ENCODE measurements around the gene ZBTB4. TPM values are rescaled to one million over a fixed set of nuclear protein-coding genes. Genes with fewer than 3 reads are reported as not detected.

ZBTB4 gene
- total and polyA plus RNA-seq, 4 donors, result 20.0 to 81.9 (median 51.5) TPM

DNA sequence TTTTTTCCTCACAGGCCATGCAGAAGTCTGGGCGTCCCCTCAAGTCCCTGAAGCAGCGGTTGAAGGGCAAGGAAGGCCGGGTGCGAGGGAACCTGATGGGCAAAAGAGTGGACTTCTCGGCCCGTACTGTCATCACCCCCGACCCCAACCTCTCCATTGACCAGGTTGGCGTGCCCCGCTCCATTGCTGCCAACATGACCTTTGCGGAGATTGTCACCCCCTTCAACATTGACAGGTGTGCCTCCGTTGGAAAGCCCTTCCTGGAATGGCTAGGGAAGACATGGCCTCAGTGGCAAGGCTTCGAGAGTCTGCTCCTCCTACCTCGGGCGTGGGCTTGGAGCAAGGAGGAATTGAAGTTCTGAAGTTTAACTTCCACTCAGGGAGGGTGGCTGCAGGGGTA, 18.2 kb upstream of the ZBTB4 start:
- ATAC-seq (ENCODE audit: low FRiP score) (no peak), DNase-seq (no peak)
- whole genome bisulfite sequencing, 2 donors, result 93 to 94% methylated on average over 14 of the region's 14 CpGs
- H3K27me3 ChIP-seq (ENCODE audit: control insufficient read depth in 1 of 2, insufficient read depth in 2 of 2, low read length in 1 of 2), result no peaks in the 10 kb centered on the region
- H3K27ac ChIP-seq (ENCODE audit: low read depth in 1 of 2, low read length in 2 of 2), result no peak overlapping the region
- H3K36me3 ChIP-seq (ENCODE audit: control insufficient read depth in 1 of 2, insufficient read depth in 2 of 2, low read length in 1 of 2), result peaks cover 6 to 19% of the 10 kb centered on the region in 2 donors
- H3K9me3 ChIP-seq (ENCODE audit: control insufficient read depth, low read length), result no peaks in the 10 kb centered on the region
- intact Hi-C loops (cut with DNase I), result no loop called here
- no peak overlapping the region for H3K4me3 ChIP-seq (ENCODE audit: low read length in 2 of 2)
- no peaks in the 10 kb centered on the region for H3K4me1 ChIP-seq (ENCODE audit: control insufficient read depth in 1 of 2, insufficient read depth in 2 of 2, low read length in 2 of 2)

DNA sequence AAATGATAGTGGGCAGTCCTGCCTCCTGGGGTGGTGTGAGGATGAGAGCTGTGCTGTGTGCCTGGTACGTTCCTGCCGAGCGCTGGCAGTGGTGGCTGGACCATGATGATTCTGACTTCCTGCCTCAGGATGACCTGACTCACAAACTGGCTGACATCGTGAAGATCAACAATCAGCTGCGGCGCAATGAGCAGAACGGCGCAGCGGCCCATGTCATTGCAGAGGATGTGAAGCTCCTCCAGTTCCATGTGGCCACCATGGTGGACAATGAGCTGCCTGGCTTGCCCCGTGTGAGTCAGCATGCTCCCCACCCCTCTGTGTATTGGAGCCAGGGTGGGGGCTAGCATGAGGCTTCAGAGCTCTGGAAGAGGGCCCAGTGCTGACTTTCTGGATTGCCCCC, 17.8 kb upstream of the ZBTB4 start:
- Histone ChIP-seq H3K4me3 (ENCODE audit: low read length in 2 of 2) (no peak overlapping the region), H3K4me1 (ENCODE audit: control insufficient read depth in 1 of 2, insufficient read depth in 2 of 2, low read length in 2 of 2) (no peaks in the 10 kb centered on the region), H3K27me3 (ENCODE audit: control insufficient read depth in 1 of 2, insufficient read depth in 2 of 2, low read length in 1 of 2) (no peaks in the 10 kb centered on the region), H3K9me3 (ENCODE audit: control insufficient read depth, low read length) (no peaks in the 10 kb centered on the region), H3K27ac (ENCODE audit: low read depth in 1 of 2, low read length in 2 of 2) (no peak overlapping the region), H3K36me3 (ENCODE audit: control insufficient read depth in 1 of 2, insufficient read depth in 2 of 2, low read length in 1 of 2) (peaks cover 5 to 19% of the 10 kb centered on the region in 2 donors)
- no peak for DNase-seq
- intact Hi-C loops (cut with DNase I), result no loop called here
- no peak for ATAC-seq (ENCODE audit: low FRiP score)
- 91% methylated on average over 10 of the region's 10 CpGs for WGBS, 2 donors

DNA sequence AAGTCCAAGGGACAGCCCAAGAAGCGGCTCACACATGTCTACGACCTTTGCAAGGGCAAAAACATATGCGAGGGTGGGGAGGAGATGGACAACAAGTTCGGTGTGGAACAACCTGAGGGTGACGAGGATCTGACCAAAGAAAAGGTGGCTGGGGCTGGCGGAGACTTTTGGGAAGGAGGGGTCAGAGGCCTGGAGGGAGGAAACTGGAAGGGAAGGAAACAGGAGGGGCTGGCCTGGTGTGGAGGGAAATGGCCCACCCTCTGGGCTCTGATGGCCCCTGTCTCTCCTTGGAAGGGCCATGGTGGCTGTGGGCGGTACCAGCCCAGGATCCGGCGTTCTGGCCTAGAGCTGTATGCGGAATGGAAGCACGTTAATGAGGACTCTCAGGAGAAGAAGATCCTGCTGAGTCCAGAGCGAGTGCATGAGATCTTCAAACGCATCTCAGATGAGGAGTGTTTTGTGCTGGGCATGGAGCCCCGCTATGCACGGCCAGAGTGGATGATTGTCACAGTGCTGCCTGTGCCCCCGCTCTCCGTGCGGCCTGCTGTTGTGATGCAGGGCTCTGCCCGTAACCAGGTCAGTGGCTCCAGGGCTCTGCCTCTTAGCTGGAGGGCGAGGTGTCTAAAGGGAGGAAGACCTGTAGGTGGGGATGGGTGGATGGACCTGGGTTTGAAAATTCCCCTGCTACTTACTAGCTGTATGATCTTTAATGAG, 17.2 kb upstream of the ZBTB4 start:
- WGBS, 2 donors, result 90 to 91% methylated on average over 20 of the region's 20 CpGs
- Histone ChIP-seq H3K4me3 (ENCODE audit: low read length in 2 of 2) (no peak overlapping the region), H3K9me3 (ENCODE audit: control insufficient read depth, low read length) (no peaks in the 10 kb centered on the region), H3K27me3 (ENCODE audit: control insufficient read depth in 1 of 2, insufficient read depth in 2 of 2, low read length in 1 of 2) (no peaks in the 10 kb centered on the region), H3K36me3 (ENCODE audit: control insufficient read depth in 1 of 2, insufficient read depth in 2 of 2, low read length in 1 of 2) (peaks cover 5 to 16% of the 10 kb centered on the region in 2 donors), H3K27ac (ENCODE audit: low read depth in 1 of 2, low read length in 2 of 2) (no peak overlapping the region), H3K4me1 (ENCODE audit: control insufficient read depth in 1 of 2, insufficient read depth in 2 of 2, low read length in 2 of 2) (peaks cover 0 to 2% of the 10 kb centered on the region in 2 donors)
- DNase-seq, result no peak
- peak; percentile 48 for ATAC-seq (ENCODE audit: low FRiP score)
- intact Hi-C loops (cut with DNase I), result no loop called here

DNA sequence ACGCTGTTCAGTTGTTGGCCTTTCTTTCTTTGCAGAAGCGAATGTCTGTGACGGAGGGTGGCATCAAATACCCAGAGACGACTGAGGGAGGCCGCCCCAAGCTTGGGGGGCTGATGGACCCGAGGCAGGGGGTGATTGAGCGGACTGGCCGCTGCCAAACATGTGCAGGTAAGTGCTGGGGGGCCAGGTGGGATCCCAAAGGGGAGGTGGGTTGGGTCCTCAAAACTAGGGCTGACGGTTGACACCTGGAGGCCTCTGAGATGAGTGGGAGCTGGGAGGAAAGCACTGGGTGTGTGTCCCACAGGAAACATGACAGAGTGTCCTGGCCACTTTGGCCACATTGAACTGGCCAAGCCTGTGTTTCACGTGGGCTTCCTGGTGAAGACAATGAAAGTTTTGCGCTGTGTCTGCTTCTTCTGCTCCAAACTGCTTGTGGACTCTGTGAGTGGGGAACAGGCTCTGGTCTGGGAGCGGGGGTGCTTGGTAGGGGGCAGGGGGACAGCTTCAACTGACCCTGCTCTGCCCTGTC, 16.5 kb upstream of the ZBTB4 start:
- Histone ChIP-seq H3K27me3 (ENCODE audit: control insufficient read depth in 1 of 2, insufficient read depth in 2 of 2, low read length in 1 of 2) (no peaks in the 10 kb centered on the region), H3K27ac (ENCODE audit: low read depth in 1 of 2, low read length in 2 of 2) (no peak overlapping the region), H3K4me3 (ENCODE audit: low read length in 2 of 2) (no peak overlapping the region), H3K36me3 (ENCODE audit: control insufficient read depth in 1 of 2, insufficient read depth in 2 of 2, low read length in 1 of 2) (peaks cover 2 to 15% of the 10 kb centered on the region in 2 donors), H3K4me1 (ENCODE audit: control insufficient read depth in 1 of 2, insufficient read depth in 2 of 2, low read length in 2 of 2) (peaks cover 0 to 3% of the 10 kb centered on the region in 2 donors), H3K9me3 (ENCODE audit: control insufficient read depth, low read length) (no peaks in the 10 kb centered on the region)
- ATAC-seq (ENCODE audit: low FRiP score), result no peak
- DNase-seq, result no peak
- intact Hi-C loops (cut with DNase I), result no loop called here
- 90 to 92% methylated on average over 12 of the region's 12 CpGs for WGBS, 2 donors

DNA sequence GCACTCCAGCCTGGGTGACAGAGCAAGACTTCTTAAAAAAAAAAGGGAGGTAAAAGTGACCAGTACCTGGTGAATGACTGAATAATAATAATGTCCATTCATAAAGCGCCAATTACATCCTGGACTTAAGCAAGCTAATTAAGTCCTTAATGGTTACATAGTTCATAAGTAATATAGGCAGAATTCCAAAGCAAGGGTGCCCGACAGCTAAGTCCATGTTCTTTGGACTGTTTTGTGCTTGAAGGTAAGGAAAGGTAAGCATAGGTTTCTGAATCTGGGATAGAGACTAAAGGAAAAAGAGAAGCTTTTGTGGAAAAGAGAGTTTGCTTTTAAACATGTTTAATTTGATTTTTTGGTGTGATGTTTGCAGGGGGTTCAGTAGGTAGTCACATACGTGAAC, 14.5 kb upstream of the ZBTB4 start:
- intact Hi-C loops (cut with DNase I), result no loop called here
- Histone ChIP-seq H3K4me3 (ENCODE audit: low read length in 2 of 2) (no peak overlapping the region), H3K9me3 (ENCODE audit: control insufficient read depth, low read length) (no peaks in the 10 kb centered on the region), H3K27ac (ENCODE audit: low read depth in 1 of 2, low read length in 2 of 2) (no peak overlapping the region), H3K4me1 (ENCODE audit: control insufficient read depth in 1 of 2, insufficient read depth in 2 of 2, low read length in 2 of 2) (peaks cover 0 to 3% of the 10 kb centered on the region in 2 donors), H3K36me3 (ENCODE audit: control insufficient read depth in 1 of 2, insufficient read depth in 2 of 2, low read length in 1 of 2) (peaks cover 0 to 10% of the 10 kb centered on the region in 2 donors), H3K27me3 (ENCODE audit: control insufficient read depth in 1 of 2, insufficient read depth in 2 of 2, low read length in 1 of 2) (no peaks in the 10 kb centered on the region)
- no peak for DNase-seq
- no peak for ATAC-seq (ENCODE audit: low FRiP score)
- 89 to 93% methylated on average over 3 of the region's 3 CpGs for WGBS, 2 donors

DNA sequence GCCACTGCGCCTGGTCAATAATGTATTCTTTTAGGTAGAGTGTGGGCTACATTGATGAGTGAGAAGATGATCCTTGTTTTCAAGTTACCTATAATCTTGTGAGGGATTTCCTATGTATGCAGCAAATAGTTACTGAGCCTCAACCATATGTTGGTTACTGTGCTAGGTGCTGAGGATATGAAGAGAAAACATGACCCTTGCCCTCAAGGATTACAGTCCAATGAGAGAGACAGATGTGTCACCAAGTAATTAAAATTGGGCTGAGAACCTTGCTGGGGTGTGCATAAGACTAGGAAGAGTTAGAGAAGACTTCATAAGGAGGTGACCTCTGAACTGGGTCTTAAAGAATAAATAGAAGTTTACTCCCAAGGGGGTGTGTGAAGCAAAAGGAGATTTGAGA, 12.2 kb upstream of the ZBTB4 start:
- H3K27ac ChIP-seq (ENCODE audit: low read depth in 1 of 2, low read length in 2 of 2), result no peak overlapping the region
- no peaks in the 10 kb centered on the region for H3K27me3 ChIP-seq (ENCODE audit: control insufficient read depth in 1 of 2, insufficient read depth in 2 of 2, low read length in 1 of 2)
- intact Hi-C loops (cut with DNase I), result no loop called here
- no peak overlapping the region for H3K4me3 ChIP-seq (ENCODE audit: low read length in 2 of 2)
- ATAC-seq (ENCODE audit: low FRiP score), result no peak
- H3K36me3 ChIP-seq (ENCODE audit: control insufficient read depth in 1 of 2, insufficient read depth in 2 of 2, low read length in 1 of 2), result peaks cover 0 to 2% of the 10 kb centered on the region in 2 donors
- peaks cover 0 to 7% of the 10 kb centered on the region in 2 donors for H3K4me1 ChIP-seq (ENCODE audit: control insufficient read depth in 1 of 2, insufficient read depth in 2 of 2, low read length in 2 of 2)
- DNase-seq, result no peak
- WGBS, 2 donors, result 94% methylated on average over 1 of the region's 1 CpG
- H3K9me3 ChIP-seq (ENCODE audit: control insufficient read depth, low read length), result no peaks in the 10 kb centered on the region

DNA sequence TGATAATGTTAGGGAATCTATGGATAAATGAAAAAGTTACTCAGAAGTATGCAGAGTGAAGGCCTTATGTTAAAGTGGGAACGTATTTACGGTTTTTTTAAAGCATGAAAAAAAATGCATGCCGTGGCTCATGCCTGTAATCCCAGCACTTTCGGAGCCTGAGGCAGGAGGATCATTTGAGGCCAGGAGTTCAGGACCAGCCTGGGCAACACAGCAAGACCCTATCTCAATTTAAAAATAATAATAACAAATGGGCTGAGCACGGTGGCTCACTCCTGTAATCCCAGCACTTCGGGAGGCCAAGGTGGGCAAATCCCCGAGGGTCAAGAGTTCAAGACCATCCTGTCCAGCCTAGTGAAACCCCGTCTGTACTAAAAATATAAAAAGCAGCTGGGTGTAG, 10.7 kb upstream of the ZBTB4 start:
- ATAC-seq (ENCODE audit: low FRiP score), result no peak
- H3K36me3 ChIP-seq (ENCODE audit: control insufficient read depth in 1 of 2, insufficient read depth in 2 of 2, low read length in 1 of 2), result no peaks in the 10 kb centered on the region
- no peak overlapping the region for H3K27ac ChIP-seq (ENCODE audit: low read depth in 1 of 2, low read length in 2 of 2)
- WGBS, 2 donors, result 57 to 69% methylated on average over 8 of the region's 8 CpGs
- H3K9me3 ChIP-seq (ENCODE audit: control insufficient read depth, low read length), result no peaks in the 10 kb centered on the region
- no peak for DNase-seq
- H3K27me3 ChIP-seq (ENCODE audit: control insufficient read depth in 1 of 2, insufficient read depth in 2 of 2, low read length in 1 of 2), result no peaks in the 10 kb centered on the region
- no peak overlapping the region for H3K4me3 ChIP-seq (ENCODE audit: low read length in 2 of 2)
- intact Hi-C loops (cut with DNase I), result no loop called here
- H3K4me1 ChIP-seq (ENCODE audit: control insufficient read depth in 1 of 2, insufficient read depth in 2 of 2, low read length in 2 of 2), result peaks cover 0 to 7% of the 10 kb centered on the region in 2 donors

DNA sequence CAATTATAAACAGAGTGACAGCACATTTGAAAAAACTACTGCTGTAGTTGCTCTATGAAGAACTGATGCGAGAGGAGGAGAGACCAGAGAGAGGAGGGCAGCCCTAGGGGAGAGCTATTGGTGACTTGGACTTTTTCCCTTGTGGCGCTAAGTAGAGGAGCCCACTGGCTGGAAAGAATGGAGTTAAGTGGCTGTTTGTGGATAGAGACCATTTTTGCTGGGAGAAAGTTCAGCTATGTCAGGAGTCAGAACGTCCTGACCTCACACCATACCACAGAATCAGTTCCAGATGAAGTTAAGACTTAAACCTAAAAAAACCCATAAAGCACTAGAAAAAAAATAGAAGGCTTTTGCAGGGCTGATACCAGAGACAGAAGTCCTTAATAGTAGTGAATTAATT, 6.8 kb upstream of the ZBTB4 start:
- WGBS, 2 donors, result 50 to 52% methylated on average over 3 of the region's 3 CpGs
- H3K27me3 ChIP-seq (ENCODE audit: control insufficient read depth in 1 of 2, insufficient read depth in 2 of 2, low read length in 1 of 2), result peaks cover 0 to 1% of the 10 kb centered on the region in 2 donors
- no peak overlapping the region for H3K4me3 ChIP-seq (ENCODE audit: low read length in 2 of 2)
- no peaks in the 10 kb centered on the region for H3K36me3 ChIP-seq (ENCODE audit: control insufficient read depth in 1 of 2, insufficient read depth in 2 of 2, low read length in 1 of 2)
- intact Hi-C loops (cut with DNase I), result no loop called here
- ATAC-seq (ENCODE audit: low FRiP score), result no peak
- no peak for DNase-seq
- peaks cover 0 to 4% of the 10 kb centered on the region in 2 donors for H3K4me1 ChIP-seq (ENCODE audit: control insufficient read depth in 1 of 2, insufficient read depth in 2 of 2, low read length in 2 of 2)
- H3K9me3 ChIP-seq (ENCODE audit: control insufficient read depth, low read length), result no peaks in the 10 kb centered on the region
- no peak overlapping the region for H3K27ac ChIP-seq (ENCODE audit: low read depth in 1 of 2, low read length in 2 of 2)

DNA sequence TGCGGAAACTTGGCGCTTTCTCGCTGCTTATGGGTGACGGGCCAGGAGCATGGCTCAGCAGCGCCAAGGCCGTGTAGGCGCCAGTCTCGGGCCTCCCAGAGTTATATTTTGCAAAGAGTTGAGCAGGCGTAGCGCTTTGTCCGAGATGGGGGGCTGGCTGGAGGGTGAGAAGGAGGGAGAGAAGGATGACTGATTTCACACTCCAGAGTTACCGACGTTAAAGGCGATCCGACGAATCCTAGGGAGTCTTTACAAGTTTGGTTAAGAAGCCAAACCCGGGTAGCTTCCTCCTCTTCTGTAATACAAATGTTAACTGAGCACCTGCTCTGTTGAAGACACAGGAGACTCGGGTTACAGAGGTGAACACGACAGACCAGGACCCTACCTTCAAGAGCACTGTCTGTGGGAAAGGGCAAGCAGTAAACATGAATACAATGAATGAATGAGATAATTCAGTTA, 5.5 kb upstream of the ZBTB4 start:
- no peaks in the 10 kb centered on the region for H3K9me3 ChIP-seq (ENCODE audit: control insufficient read depth, low read length)
- H3K36me3 ChIP-seq (ENCODE audit: control insufficient read depth in 1 of 2, insufficient read depth in 2 of 2, low read length in 1 of 2), result no peaks in the 10 kb centered on the region
- WGBS, 2 donors, result 0 to 1% methylated on average over 19 of the region's 19 CpGs
- ATAC-seq (ENCODE audit: low FRiP score) (no peak), DNase-seq (no peak)
- H3K4me1 ChIP-seq (ENCODE audit: control insufficient read depth in 1 of 2, insufficient read depth in 2 of 2, low read length in 2 of 2), result peaks cover 0 to 4% of the 10 kb centered on the region in 2 donors
- peak overlapping the region in 1 of 2 donors; percentile 52 for H3K27ac ChIP-seq (ENCODE audit: low read depth in 1 of 2, low read length in 2 of 2)
- H3K27me3 ChIP-seq (ENCODE audit: control insufficient read depth in 1 of 2, insufficient read depth in 2 of 2, low read length in 1 of 2), result peaks cover 0 to 1% of the 10 kb centered on the region in 2 donors
- intact Hi-C loops (cut with DNase I), result loop anchor here (1.0 to 2.0 kb wide), 2 partner anchors 50 kb away; partner anchors contain the start of gene TMEM102 (in 2 of the 2)
- peak overlapping the region; percentile 49 to 52 for H3K4me3 ChIP-seq (ENCODE audit: low read length in 2 of 2)

Measured in aorta (tissue), 5 donors.